Suprapubic skin (tissue), 4 donors: ENCODE results near the gene RAMP2. TPM values are rescaled to one million over a fixed set of nuclear protein-coding genes. Genes with fewer than 3 reads are reported as not detected.

Experiments
- DNase-seq, 2 donors: peaks; one replicate each; pipeline ENCODE4 v3.0.0-alpha.2; 2019; ENCODE audit warnings: low spot score in 2 of 2
- H3K27ac ChIP-seq: fragments of 200-600 bp; sonication (generic); one replicate; pipeline ENCODE4 v1.5.1; 2019
- H3K27me3 ChIP-seq: fragments of 200-600 bp; sonication (generic); one replicate; pipeline ENCODE4 v1.5.1; 2019
- H3K36me3 ChIP-seq: fragments of 200-600 bp; sonication (generic); one replicate; pipeline ENCODE4 v1.5.1; 2019
- H3K4me1 ChIP-seq: fragments of 200-600 bp; sonication (generic); one replicate; pipeline ENCODE4 v1.5.1; 2019
- H3K4me3 ChIP-seq: fragments of 200-600 bp; sonication (generic); one replicate; pipeline ENCODE4 v1.5.1; 2019; ENCODE audit warnings: mild to moderate bottlenecking
- H3K9me3 ChIP-seq: fragments of 200-600 bp; sonication (generic); one replicate; pipeline ENCODE4 v1.5.1; 2019
- EP300 ChIP-seq: sonication (generic); formaldehyde crosslinking; IDR thresholded peaks from one replicate; pipeline ENCODE4 v1.6.1; 2017; ENCODE audit warnings: antibody characterized with exemption
- POLR2A ChIP-seq, 2 donors: fragments of 450-650 bp; IDR thresholded peaks; one replicate each; pipeline ENCODE4 v1.6.1; 2017; ENCODE audit warnings: antibody characterized with exemption in 2 of 2, mild to moderate bottlenecking in 2 of 2, moderate library complexity in 2 of 2
- POLR2AphosphoS5 ChIP-seq, 3 donors: sonication (generic); formaldehyde crosslinking; IDR thresholded peaks; one replicate each; pipeline ENCODE4 v1.6.1; 2017; ENCODE audit warnings: antibody characterized with exemption in 3 of 3
- WGBS: methylation state at CpG from one replicate; pipeline ENCODE4 v1.1.5; 2018; 5-methylcytosine and 5-hydroxymethylcytosine counted together
- total RNA-seq, 4 donors: library from RNA; depleted of rRNA; stranded (reverse); fragments of >200 nt; gene quantifications; one replicate each; pipeline ENCODE4 v1.1.0, GENCODE V29; 2016
- TF ChIP-seq, protein P1 (sequence below), 2 donors: fragments of 200-600 bp in 1 of 2; fragments of 450-650 bp in 1 of 2; sonication (generic) in 1 of 2; IDR thresholded peaks; one replicate each; pipeline ENCODE4 v1.5.1; 2016 to 2019; ENCODE audit warnings: antibody characterized with exemption in 2 of 2, mild to moderate bottlenecking in 1 of 2, moderate library complexity in 1 of 2

The RAMP2 gene
- total RNA-seq, 4 donors from 2014 or later = 5.2 to 21.8 (median 14.7) TPM

DNA sequence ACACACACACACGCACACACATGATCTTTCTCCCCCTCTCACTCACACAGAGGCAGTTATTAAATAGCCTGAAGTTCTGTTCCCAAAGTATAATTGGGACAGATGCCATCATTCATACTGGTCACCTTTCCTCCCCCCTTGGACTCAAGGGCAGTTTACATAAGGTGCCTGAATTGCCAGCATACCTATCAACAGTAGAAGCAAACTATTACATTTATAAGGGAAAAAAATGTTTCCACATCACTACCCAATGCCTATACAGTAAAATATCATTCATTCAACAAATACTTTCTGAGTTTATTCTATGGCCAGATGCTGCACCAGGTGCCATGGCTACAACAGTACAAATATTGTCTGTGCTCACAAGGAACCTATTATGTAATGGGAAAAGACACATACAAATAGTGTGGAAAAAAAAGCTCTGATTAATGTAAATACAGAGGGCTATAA, 43.9 kb downstream of the RAMP2 start:
- 90% methylated on average over 1 of the region's 1 CpG for WGBS
- no peak for DNase-seq
- H3K27ac ChIP-seq = no peak overlapping the region
- no peaks in the 10 kb centered on the region for H3K9me3 ChIP-seq
- peaks cover 1% of the 10 kb centered on the region for H3K36me3 ChIP-seq
- no peaks in the 10 kb centered on the region for H3K4me1 ChIP-seq
- TF ChIP-seq, protein P1, sequence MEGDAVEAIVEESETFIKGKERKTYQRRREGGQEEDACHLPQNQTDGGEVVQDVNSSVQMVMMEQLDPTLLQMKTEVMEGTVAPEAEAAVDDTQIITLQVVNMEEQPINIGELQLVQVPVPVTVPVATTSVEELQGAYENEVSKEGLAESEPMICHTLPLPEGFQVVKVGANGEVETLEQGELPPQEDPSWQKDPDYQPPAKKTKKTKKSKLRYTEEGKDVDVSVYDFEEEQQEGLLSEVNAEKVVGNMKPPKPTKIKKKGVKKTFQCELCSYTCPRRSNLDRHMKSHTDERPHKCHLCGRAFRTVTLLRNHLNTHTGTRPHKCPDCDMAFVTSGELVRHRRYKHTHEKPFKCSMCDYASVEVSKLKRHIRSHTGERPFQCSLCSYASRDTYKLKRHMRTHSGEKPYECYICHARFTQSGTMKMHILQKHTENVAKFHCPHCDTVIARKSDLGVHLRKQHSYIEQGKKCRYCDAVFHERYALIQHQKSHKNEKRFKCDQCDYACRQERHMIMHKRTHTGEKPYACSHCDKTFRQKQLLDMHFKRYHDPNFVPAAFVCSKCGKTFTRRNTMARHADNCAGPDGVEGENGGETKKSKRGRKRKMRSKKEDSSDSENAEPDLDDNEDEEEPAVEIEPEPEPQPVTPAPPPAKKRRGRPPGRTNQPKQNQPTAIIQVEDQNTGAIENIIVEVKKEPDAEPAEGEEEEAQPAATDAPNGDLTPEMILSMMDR (IDR thresholded peaks at IDR 0.05) = no peak
- TF ChIP-seq POLR2AphosphoS5 (IDR thresholded peaks at IDR 0.05) = no peak
- TF ChIP-seq EP300 = no peak
- TF ChIP-seq POLR2A (IDR thresholded peaks at IDR 0.05) = no peak
- H3K4me3 ChIP-seq = no peak overlapping the region
- no peaks in the 10 kb centered on the region for H3K27me3 ChIP-seq

- TF ChIP-seq, protein P1 (IDR thresholded peaks at IDR 0.05) = no peak
- TF ChIP-seq POLR2A (IDR thresholded peaks at IDR 0.05) (no peak), POLR2AphosphoS5 (IDR thresholded peaks at IDR 0.05) (no peak), EP300 (no peak)
- Histone ChIP-seq H3K4me3 (no peak overlapping the region), H3K4me1 (no peaks in the 10 kb centered on the region), H3K36me3 (peaks cover 14% of the 10 kb centered on the region), H3K9me3 (no peaks in the 10 kb centered on the region), H3K27me3 (no peaks in the 10 kb centered on the region), H3K27ac (no peak overlapping the region)
- no peak for DNase-seq
- 100% methylated on average over 1 of the region's 1 CpG for WGBS
Observed at GRCh38 chr17:42806249-42806648, 45.2 kb downstream of the RAMP2 start.

DNA sequence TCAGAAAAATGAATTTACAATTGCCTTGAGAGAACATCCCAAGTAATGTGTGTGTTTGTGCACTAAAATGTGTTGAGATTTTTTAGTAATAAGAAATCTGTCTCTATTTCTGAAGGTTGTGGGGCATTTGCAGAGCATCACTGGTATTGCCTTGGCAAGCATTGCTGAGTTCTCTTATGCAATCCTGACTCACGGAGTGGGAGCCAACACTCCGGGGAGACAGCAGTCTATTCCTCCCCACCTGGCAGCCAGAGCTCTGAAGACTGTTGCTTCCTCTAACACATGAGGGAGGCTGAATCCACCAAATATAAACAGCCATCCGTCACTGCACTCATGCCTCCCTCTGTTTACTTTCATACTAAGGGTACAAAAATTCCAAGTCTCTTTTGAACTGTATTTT, 48.2 kb downstream of the RAMP2 start:
- H3K9me3 ChIP-seq = no peaks in the 10 kb centered on the region
- TF ChIP-seq EP300 (no peak), POLR2AphosphoS5 (IDR thresholded peaks at IDR 0.05) (no peak), POLR2A (IDR thresholded peaks at IDR 0.05) (no peak)
- TF ChIP-seq, protein P1 (IDR thresholded peaks at IDR 0.05) = no peak
- H3K27ac ChIP-seq = no peak overlapping the region
- no peak overlapping the region for H3K4me3 ChIP-seq
- no peak for DNase-seq
- H3K4me1 ChIP-seq = no peaks in the 10 kb centered on the region
- 35% methylated on average over 3 of the region's 3 CpGs for WGBS
- peaks cover 41% of the 10 kb centered on the region for H3K36me3 ChIP-seq
- no peaks in the 10 kb centered on the region for H3K27me3 ChIP-seq

Other genes with a start within 250 kb of the RAMP2 start
- gene NAGLU, start 225.0 kb upstream of the RAMP2 start, total RNA-seq = 10 to 100 TPM; 19.8 to 40.1 (median 30.4) TPM
- 1 to 10 TPM; 1.2 to 8.8 (median 3.2) TPM for gene HSD17B1, start 208.3 kb upstream of the RAMP2 start, total RNA-seq
- 10 to 100 TPM; 41.1 to 54.0 (median 46.0) TPM for gene COASY, start 199.1 kb upstream of the RAMP2 start, total RNA-seq
- 10 to 100 TPM; 34.7 to 62.5 (median 44.3) TPM for gene MLX, start 194.1 kb upstream of the RAMP2 start, total RNA-seq
- gene PSMC3IP, start 183.5 kb upstream of the RAMP2 start, total RNA-seq = 1 to 10 TPM; 2.3 to 4.0 (median 3.6) TPM
- gene RETREG3, start 151.9 kb upstream of the RAMP2 start, total RNA-seq = 10 to 100 TPM; 87.9 to 97.0 (median 91.1) TPM
- 10 to 100 TPM; 28.6 to 55.3 (median 54.2) TPM for gene TUBG1, start 151.5 kb upstream of the RAMP2 start, total RNA-seq
- gene TUBG2, start 101.9 kb upstream of the RAMP2 start, total RNA-seq = 10 to 100 TPM; 10.9 to 32.3 (median 12.7) TPM
- gene PLEKHH3, start 84.2 kb upstream of the RAMP2 start, total RNA-seq = 10 to 100 TPM; 38.7 to 58.4 (median 45.3) TPM
- 1 to 10 TPM in 2 of 4 donors, under 1 TPM in 2; 0.29 to 1.2 (median 0.85) TPM for gene CCR10, start 79.4 kb upstream of the RAMP2 start, total RNA-seq
- gene CNTNAP1, start 78.7 kb upstream of the RAMP2 start, total RNA-seq = 1 to 10 TPM in 3 of 4 donors, under 1 TPM in 1; 0.79 to 3.3 (median 1.2) TPM
- gene EZH1, start 16.2 kb upstream of the RAMP2 start, total RNA-seq = 100 to 1,000 TPM in 1 of 4 donors, 10 to 100 TPM in 3; 33.2 to 105 (median 51.0) TPM
- 10 to 100 TPM; 49.1 to 66.5 (median 59.0) TPM for gene VPS25, start 12.2 kb downstream of the RAMP2 start, total RNA-seq
- 1 to 10 TPM in 1 of 4 donors, under 1 TPM in 2, not detected in 1; 0.40 to 1.1 (median 0.98) TPM for gene WNK4, start 19.4 kb downstream of the RAMP2 start, total RNA-seq
- 10 to 100 TPM; 32.7 to 59.1 (median 49.5) TPM for gene COA3, start 37.5 kb downstream of the RAMP2 start, total RNA-seq
- under 1 TPM in 1 of 4 donors, not detected in 3; 0.42 TPM for gene CNTD1, start 37.6 kb downstream of the RAMP2 start, total RNA-seq
- 100 to 1,000 TPM in 3 of 4 donors, 10 to 100 TPM in 1; 81.3 to 133 (median 104) TPM for gene BECN1, start 63.1 kb downstream of the RAMP2 start, total RNA-seq
- 100 to 1,000 TPM in 1 of 4 donors, 10 to 100 TPM in 3; 47.0 to 106 (median 82.8) TPM for gene PSME3, start 72.2 kb downstream of the RAMP2 start, total RNA-seq
- 1 to 10 TPM in 3 of 4 donors, under 1 TPM in 1; 0.64 to 5.5 (median 2.1) TPM for gene AOC2, start 83.4 kb downstream of the RAMP2 start, total RNA-seq
- 10 to 100 TPM in 2 of 4 donors, 1 to 10 TPM in 2; 7.6 to 12.7 (median 11.0) TPM for gene AOC3, start 90.0 kb downstream of the RAMP2 start, total RNA-seq
- not detected for gene G6PC1, start 139.6 kb downstream of the RAMP2 start, total RNA-seq
- gene AARSD1, start 203.2 kb downstream of the RAMP2 start, total RNA-seq = 10 to 100 TPM; 13.6 to 25.1 (median 16.9) TPM
- under 1 TPM in 2 of 4 donors, not detected in 2; 0.44 to 0.48 TPM for gene PTGES3L, start 218.9 kb downstream of the RAMP2 start, total RNA-seq
- gene RUNDC1, start 219.3 kb downstream of the RAMP2 start, total RNA-seq = 10 to 100 TPM; 13.9 to 18.9 (median 16.2) TPM
- gene RPL27, start 237.2 kb downstream of the RAMP2 start, total RNA-seq = 1,000 to 10,000 TPM in 3 of 4 donors, 100 to 1,000 TPM in 1; 968 to 1,986 (median 1,251) TPM
- 10 to 100 TPM in 3 of 4 donors, 1 to 10 TPM in 1; 9.0 to 18.0 (median 13.7) TPM for gene IFI35, start 245.6 kb downstream of the RAMP2 start, total RNA-seq